HCT116 (cell line): Measurements from ENCODE around the gene LHX2.

Source experiments
- EGR1 ChIP-seq: IDR thresholded peaks from 2 replicates; pipeline ENCODE4 v1.6.1; 2012; ENCODE audit warnings: low read depth
- EZH2 ChIP-seq: fragments of 200-600 bp; sonication (generic); IDR thresholded peaks from 2 replicates; pipeline ENCODE4 v1.6.1; 2017; ENCODE audit warnings: antibody characterized with exemption, mixed run types
- EZH2phosphoT487 ChIP-seq: fragments of 200-600 bp; IDR thresholded peaks from 2 replicates; pipeline ENCODE4 v1.6.1; 2018; ENCODE audit warnings: antibody characterized with exemption, borderline replicate concordance
- POLR2A ChIP-seq: IDR thresholded peaks from 2 replicates; pipeline ENCODE4 v1.7.0; 2011; ENCODE audit warnings: borderline replicate concordance; ENCODE audit not compliant: insufficient read depth, insufficient read length; ENCODE audit errors: extremely low read depth
- RAD21 ChIP-seq: IDR thresholded peaks from 2 replicates; pipeline ENCODE4 v1.6.1; 2012; ENCODE audit warnings: low read depth, mild to moderate bottlenecking
- SIN3A ChIP-seq: IDR thresholded peaks from 2 replicates; pipeline ENCODE4 v1.6.1; 2012; ENCODE audit warnings: low read depth
- TCF7L2 ChIP-seq: IDR thresholded peaks from 2 replicates; pipeline ENCODE4 v1.7.0; 2011; ENCODE audit warnings: borderline replicate concordance, inconsistent platforms; ENCODE audit not compliant: insufficient read depth, insufficient read length; ENCODE audit errors: extremely low read depth
- TF ChIP-seq, protein P1 (sequence below), 3 experiments: fragments of 200-600 bp in 1 of 3; sonication (generic) in 1 of 3; IDR thresholded peaks in 2 of 3; conservative IDR thresholded peaks in 1 of 3; 2 replicates each; pipeline ENCODE4 v1.5.1; 2012 to 2017; ENCODE audit warnings: low read depth in 2 of 3, low read length in 2 of 3, antibody characterized with exemption in 1 of 3, borderline replicate concordance in 1 of 3, control low read depth in 1 of 3, mild to moderate bottlenecking in 1 of 3, mixed read lengths in 1 of 3, mixed run types in 1 of 3, moderate library complexity in 1 of 3; ENCODE audit not compliant: insufficient read depth in 1 of 3
- TF ChIP-seq, protein P2 (sequence below): IDR thresholded peaks from 2 replicates; pipeline ENCODE4 v1.6.1; 2011; ENCODE audit warnings: mild to moderate bottlenecking, low read length, moderate library complexity; ENCODE audit not compliant: insufficient replicate concordance; ENCODE audit errors: extremely low read depth
- TF ChIP-seq, protein P3 (sequence below): IDR thresholded peaks from 2 replicates; pipeline ENCODE4 v1.6.1; 2012; ENCODE audit warnings: low read depth
- TF ChIP-seq, protein P4 (sequence below): IDR thresholded peaks from 2 replicates; pipeline ENCODE4 v1.6.1; 2012

DNA sequence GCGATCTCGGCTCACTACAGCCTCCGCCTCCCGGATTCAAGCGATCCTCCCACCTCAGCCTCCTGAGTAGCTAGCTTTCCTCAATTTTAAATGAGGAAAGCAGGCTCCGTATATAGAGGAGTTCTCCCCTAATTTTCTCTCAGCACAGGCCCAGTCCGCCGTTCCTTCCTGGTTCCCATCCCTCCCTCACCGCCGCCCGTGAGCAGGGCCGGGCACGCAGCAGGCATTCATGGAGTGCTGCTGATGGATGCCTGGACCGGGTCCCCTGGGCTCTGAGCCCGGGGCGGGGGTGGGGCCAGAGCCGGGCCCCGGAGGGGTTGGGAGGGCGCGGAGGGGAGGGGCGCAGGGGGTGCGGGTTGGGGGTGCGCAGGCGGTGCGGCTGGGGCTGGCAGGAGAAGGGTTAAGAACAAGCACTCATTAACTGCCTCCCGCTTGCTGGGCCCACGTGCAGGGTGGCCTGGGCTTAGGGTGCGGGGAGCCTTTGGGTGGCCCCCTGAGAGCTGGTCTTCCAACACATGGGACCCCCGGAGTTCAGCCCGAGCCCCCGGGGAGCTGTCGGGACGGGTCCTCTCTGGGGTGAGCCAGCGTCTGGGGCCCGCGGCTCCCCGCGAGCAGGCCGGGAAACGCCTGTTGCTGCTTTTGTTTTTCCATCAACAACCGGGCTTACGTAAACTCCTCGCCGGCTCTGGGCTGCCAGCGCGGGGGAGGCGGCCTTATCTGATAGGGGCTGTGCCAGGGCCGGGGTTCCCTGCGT lies 33.7 kb downstream of the LHX2 start:
- TF ChIP-seq, protein P1, sequence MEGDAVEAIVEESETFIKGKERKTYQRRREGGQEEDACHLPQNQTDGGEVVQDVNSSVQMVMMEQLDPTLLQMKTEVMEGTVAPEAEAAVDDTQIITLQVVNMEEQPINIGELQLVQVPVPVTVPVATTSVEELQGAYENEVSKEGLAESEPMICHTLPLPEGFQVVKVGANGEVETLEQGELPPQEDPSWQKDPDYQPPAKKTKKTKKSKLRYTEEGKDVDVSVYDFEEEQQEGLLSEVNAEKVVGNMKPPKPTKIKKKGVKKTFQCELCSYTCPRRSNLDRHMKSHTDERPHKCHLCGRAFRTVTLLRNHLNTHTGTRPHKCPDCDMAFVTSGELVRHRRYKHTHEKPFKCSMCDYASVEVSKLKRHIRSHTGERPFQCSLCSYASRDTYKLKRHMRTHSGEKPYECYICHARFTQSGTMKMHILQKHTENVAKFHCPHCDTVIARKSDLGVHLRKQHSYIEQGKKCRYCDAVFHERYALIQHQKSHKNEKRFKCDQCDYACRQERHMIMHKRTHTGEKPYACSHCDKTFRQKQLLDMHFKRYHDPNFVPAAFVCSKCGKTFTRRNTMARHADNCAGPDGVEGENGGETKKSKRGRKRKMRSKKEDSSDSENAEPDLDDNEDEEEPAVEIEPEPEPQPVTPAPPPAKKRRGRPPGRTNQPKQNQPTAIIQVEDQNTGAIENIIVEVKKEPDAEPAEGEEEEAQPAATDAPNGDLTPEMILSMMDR (IDR thresholded peaks at IDR 0.05 in 2 of 3, conservative IDR thresholded peaks at IDR 0.05 in 1 of 3; ENCODE audit: borderline replicate concordance in 1 of 3, insufficient read depth in 1 of 3, low read depth in 2 of 3, low read length in 2 of 3) = no peak
- TF ChIP-seq POLR2A (no peak), TCF7L2 (no peak), EZH2phosphoT487 (no peak), EZH2 (no peak), RAD21 (no peak), EGR1 (no peak), SIN3A (no peak)
- TF ChIP-seq, protein P2, sequence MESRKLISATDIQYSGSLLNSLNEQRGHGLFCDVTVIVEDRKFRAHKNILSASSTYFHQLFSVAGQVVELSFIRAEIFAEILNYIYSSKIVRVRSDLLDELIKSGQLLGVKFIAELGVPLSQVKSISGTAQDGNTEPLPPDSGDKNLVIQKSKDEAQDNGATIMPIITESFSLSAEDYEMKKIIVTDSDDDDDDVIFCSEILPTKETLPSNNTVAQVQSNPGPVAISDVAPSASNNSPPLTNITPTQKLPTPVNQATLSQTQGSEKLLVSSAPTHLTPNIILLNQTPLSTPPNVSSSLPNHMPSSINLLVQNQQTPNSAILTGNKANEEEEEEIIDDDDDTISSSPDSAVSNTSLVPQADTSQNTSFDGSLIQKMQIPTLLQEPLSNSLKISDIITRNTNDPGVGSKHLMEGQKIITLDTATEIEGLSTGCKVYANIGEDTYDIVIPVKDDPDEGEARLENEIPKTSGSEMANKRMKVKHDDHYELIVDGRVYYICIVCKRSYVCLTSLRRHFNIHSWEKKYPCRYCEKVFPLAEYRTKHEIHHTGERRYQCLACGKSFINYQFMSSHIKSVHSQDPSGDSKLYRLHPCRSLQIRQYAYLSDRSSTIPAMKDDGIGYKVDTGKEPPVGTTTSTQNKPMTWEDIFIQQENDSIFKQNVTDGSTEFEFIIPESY = no peak
- TF ChIP-seq, protein P3, sequence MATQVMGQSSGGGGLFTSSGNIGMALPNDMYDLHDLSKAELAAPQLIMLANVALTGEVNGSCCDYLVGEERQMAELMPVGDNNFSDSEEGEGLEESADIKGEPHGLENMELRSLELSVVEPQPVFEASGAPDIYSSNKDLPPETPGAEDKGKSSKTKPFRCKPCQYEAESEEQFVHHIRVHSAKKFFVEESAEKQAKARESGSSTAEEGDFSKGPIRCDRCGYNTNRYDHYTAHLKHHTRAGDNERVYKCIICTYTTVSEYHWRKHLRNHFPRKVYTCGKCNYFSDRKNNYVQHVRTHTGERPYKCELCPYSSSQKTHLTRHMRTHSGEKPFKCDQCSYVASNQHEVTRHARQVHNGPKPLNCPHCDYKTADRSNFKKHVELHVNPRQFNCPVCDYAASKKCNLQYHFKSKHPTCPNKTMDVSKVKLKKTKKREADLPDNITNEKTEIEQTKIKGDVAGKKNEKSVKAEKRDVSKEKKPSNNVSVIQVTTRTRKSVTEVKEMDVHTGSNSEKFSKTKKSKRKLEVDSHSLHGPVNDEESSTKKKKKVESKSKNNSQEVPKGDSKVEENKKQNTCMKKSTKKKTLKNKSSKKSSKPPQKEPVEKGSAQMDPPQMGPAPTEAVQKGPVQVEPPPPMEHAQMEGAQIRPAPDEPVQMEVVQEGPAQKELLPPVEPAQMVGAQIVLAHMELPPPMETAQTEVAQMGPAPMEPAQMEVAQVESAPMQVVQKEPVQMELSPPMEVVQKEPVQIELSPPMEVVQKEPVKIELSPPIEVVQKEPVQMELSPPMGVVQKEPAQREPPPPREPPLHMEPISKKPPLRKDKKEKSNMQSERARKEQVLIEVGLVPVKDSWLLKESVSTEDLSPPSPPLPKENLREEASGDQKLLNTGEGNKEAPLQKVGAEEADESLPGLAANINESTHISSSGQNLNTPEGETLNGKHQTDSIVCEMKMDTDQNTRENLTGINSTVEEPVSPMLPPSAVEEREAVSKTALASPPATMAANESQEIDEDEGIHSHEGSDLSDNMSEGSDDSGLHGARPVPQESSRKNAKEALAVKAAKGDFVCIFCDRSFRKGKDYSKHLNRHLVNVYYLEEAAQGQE = no peak
- TF ChIP-seq, protein P4, sequence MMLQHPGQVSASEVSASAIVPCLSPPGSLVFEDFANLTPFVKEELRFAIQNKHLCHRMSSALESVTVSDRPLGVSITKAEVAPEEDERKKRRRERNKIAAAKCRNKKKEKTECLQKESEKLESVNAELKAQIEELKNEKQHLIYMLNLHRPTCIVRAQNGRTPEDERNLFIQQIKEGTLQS = no peak
